KMS-11 (cell line): Measurements from ENCODE around the gene NMB.

Experiments
- H2AFZ ChIP-seq: fragments of 200-600 bp; sonication (generic); 2 replicates; pipeline ENCODE4 v1.6.1; 2016; ENCODE audit warnings: antibody characterized with exemption, mixed run types, low read depth
- H3K27ac ChIP-seq: fragments of 200-600 bp; sonication (generic); 2 replicates; pipeline ENCODE4 v1.6.1; 2016; ENCODE audit warnings: mild to moderate bottlenecking, mixed run types
- H3K27me3 ChIP-seq: fragments of 200-600 bp; sonication (generic); 2 replicates; pipeline ENCODE4 v1.6.1; 2017; ENCODE audit warnings: mild to moderate bottlenecking, low read depth, mixed run types, moderate library complexity; ENCODE audit not compliant: insufficient read depth
- H3K36me3 ChIP-seq: fragments of 200-600 bp; sonication (generic); 2 replicates; pipeline ENCODE4 v1.6.1; 2017; ENCODE audit warnings: mild to moderate bottlenecking, mixed run types; ENCODE audit not compliant: insufficient read depth
- H3K4me1 ChIP-seq: fragments of 200-600 bp; sonication (generic); 2 replicates; pipeline ENCODE4 v1.6.1; 2016; ENCODE audit warnings: mild to moderate bottlenecking, low read depth, mixed run types; ENCODE audit not compliant: poor library complexity, severe bottlenecking
- H3K4me2 ChIP-seq: fragments of 200-600 bp; sonication (generic); 2 replicates; pipeline ENCODE4 v1.7.0; 2016; ENCODE audit warnings: mild to moderate bottlenecking, mixed run types
- H3K4me3 ChIP-seq: fragments of 200-600 bp; sonication (generic); IDR thresholded peaks from 2 replicates; pipeline ENCODE4 v1.6.1; 2017; ENCODE audit warnings: low read depth, low read length, mixed read lengths; ENCODE audit not compliant: insufficient read depth
- H3K79me2 ChIP-seq: fragments of 200-600 bp; sonication (generic); 2 replicates; pipeline ENCODE4 v1.6.1; 2016; ENCODE audit warnings: low read depth, mixed run types; ENCODE audit not compliant: insufficient read depth
- H3K9ac ChIP-seq: fragments of 200-600 bp; sonication (generic); 2 replicates; pipeline ENCODE4 v1.6.1; 2016; ENCODE audit warnings: mild to moderate bottlenecking, mixed run types
- H4K20me1 ChIP-seq: fragments of 200-600 bp; sonication (generic); 2 replicates; pipeline ENCODE4 v1.6.1; 2016; ENCODE audit warnings: mild to moderate bottlenecking, mixed run types; ENCODE audit not compliant: insufficient read depth
- CTCF ChIP-seq: fragments of 200-600 bp; sonication (generic); conservative IDR thresholded peaks from 2 replicates; pipeline ENCODE4 v1.6.1; 2017; ENCODE audit warnings: low read depth, mild to moderate bottlenecking, antibody characterized with exemption, low read length, moderate library complexity, mixed read lengths

NMB gene

GRCh38 chr15:84624359-84624758, 33.6 kb downstream of the NMB start:
- TF ChIP-seq CTCF = no peak
- H3K27me3 ChIP-seq = no peaks in the 10 kb centered on the region
- no peaks in the 10 kb centered on the region for H3K4me1 ChIP-seq

GRCh38 chr15:84621358-84621979, 36.5 kb downstream of the NMB start:
- H3K27me3 ChIP-seq = no peaks in the 10 kb centered on the region
- no peaks in the 10 kb centered on the region for H3K36me3 ChIP-seq
- no peak overlapping the region for H3K27ac ChIP-seq
- H3K4me1 ChIP-seq = no peaks in the 10 kb centered on the region
- no peak for TF ChIP-seq CTCF
- no peak overlapping the region for H3K9ac ChIP-seq
- H4K20me1 ChIP-seq = no peaks in the 10 kb centered on the region
- no peak overlapping the region for H2AFZ ChIP-seq
- H3K79me2 ChIP-seq = no peaks in the 10 kb centered on the region
- no peak overlapping the region for H3K4me3 ChIP-seq
- no peak overlapping the region for H3K4me2 ChIP-seq

More at GRCh38 chr15:84624359-84624758, 33.6 kb downstream of the NMB start:
- no peak overlapping the region for H3K4me3 ChIP-seq
- no peak overlapping the region for H3K9ac ChIP-seq
- no peaks in the 10 kb centered on the region for H3K79me2 ChIP-seq
- H3K36me3 ChIP-seq = no peaks in the 10 kb centered on the region
- no peak overlapping the region for H3K27ac ChIP-seq
- H3K4me2 ChIP-seq = no peak overlapping the region
- no peak overlapping the region for H2AFZ ChIP-seq
- H4K20me1 ChIP-seq = no peaks in the 10 kb centered on the region

- H3K27ac ChIP-seq = no peak overlapping the region
- no peaks in the 10 kb centered on the region for H4K20me1 ChIP-seq
- no peak overlapping the region for H3K9ac ChIP-seq
- H3K4me3 ChIP-seq = no peak overlapping the region
- H3K36me3 ChIP-seq = no peaks in the 10 kb centered on the region
- H3K27me3 ChIP-seq = no peaks in the 10 kb centered on the region
- H3K4me1 ChIP-seq = no peaks in the 10 kb centered on the region
- no peak overlapping the region for H2AFZ ChIP-seq
- no peak for TF ChIP-seq CTCF
- no peaks in the 10 kb centered on the region for H3K79me2 ChIP-seq
- no peak overlapping the region for H3K4me2 ChIP-seq
These were observed 37.4 kb downstream of the NMB start for GRCh38 chr15:84620626-84621025.

GRCh38 chr15:84616235-84616634, 41.8 kb downstream of the NMB start:
- H4K20me1 ChIP-seq = no peaks in the 10 kb centered on the region
- H3K27me3 ChIP-seq = no peaks in the 10 kb centered on the region
- no peaks in the 10 kb centered on the region for H3K36me3 ChIP-seq
- no peaks in the 10 kb centered on the region for H3K4me1 ChIP-seq
- no peak overlapping the region for H3K27ac ChIP-seq
- no peaks in the 10 kb centered on the region for H3K79me2 ChIP-seq
- H2AFZ ChIP-seq = no peak overlapping the region
- H3K4me2 ChIP-seq = no peak overlapping the region
- no peak for TF ChIP-seq CTCF
- no peak overlapping the region for H3K4me3 ChIP-seq
- no peak overlapping the region for H3K9ac ChIP-seq
